Measurements from ENCODE around the gene SCAMP2. TPM values are rescaled to one million over a fixed set of nuclear protein-coding genes. Genes with fewer than 3 reads are reported as not detected.
A peak's percentile ranks its signal among the peaks of the same experiment; 100 is the strongest.

The SCAMP2 gene
- total RNA-seq, 1 experiment from 2014 or later, result 38.0 TPM

DNA sequence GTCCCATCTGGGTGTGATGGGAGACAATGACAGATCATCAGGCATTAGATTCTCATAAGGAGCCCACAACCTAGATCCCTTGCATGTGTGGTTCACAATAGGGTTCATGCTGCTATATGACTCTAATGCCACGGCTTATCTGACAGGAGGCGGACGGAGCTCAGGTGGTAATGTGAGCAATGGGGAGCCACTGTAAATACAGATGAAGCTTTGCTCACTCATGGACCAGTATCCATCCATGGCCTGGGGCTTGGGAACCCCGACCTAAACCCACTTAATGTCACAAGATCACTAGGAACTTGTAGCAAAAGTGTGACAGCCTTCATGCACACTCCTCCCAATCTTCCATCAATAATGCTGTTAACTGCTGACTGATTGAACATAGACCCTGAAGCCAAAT lies 35.5 kb upstream of the SCAMP2 start (continued):
- TF ChIP-seq, protein P1, sequence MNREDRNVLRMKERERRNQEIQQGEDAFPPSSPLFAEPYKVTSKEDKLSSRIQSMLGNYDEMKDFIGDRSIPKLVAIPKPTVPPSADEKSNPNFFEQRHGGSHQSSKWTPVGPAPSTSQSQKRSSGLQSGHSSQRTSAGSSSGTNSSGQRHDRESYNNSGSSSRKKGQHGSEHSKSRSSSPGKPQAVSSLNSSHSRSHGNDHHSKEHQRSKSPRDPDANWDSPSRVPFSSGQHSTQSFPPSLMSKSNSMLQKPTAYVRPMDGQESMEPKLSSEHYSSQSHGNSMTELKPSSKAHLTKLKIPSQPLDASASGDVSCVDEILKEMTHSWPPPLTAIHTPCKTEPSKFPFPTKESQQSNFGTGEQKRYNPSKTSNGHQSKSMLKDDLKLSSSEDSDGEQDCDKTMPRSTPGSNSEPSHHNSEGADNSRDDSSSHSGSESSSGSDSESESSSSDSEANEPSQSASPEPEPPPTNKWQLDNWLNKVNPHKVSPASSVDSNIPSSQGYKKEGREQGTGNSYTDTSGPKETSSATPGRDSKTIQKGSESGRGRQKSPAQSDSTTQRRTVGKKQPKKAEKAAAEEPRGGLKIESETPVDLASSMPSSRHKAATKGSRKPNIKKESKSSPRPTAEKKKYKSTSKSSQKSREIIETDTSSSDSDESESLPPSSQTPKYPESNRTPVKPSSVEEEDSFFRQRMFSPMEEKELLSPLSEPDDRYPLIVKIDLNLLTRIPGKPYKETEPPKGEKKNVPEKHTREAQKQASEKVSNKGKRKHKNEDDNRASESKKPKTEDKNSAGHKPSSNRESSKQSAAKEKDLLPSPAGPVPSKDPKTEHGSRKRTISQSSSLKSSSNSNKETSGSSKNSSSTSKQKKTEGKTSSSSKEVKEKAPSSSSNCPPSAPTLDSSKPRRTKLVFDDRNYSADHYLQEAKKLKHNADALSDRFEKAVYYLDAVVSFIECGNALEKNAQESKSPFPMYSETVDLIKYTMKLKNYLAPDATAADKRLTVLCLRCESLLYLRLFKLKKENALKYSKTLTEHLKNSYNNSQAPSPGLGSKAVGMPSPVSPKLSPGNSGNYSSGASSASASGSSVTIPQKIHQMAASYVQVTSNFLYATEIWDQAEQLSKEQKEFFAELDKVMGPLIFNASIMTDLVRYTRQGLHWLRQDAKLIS (CRISPR knock-in tag; IDR thresholded peaks at IDR 0.05; ENCODE audit: borderline replicate concordance), result no peak
- TF ChIP-seq ZNF263 (CRISPR knock-in tag; IDR thresholded peaks at IDR 0.05; ENCODE audit: low read depth) (no peak), ETV6 (CRISPR knock-in tag; IDR thresholded peaks at IDR 0.05) (no peak)

GRCh38 chr15:74907163-74907870 lies 34.2 kb upstream of the SCAMP2 start:
- DNase-seq (ENCODE audit: low spot score) (no peak), ATAC-seq (peak; percentile 6)
- ChIA-PET CTCF (interaction anchor here (1.0 to 2.8 kb wide), 11 partner anchors 9 to 139 kb away, joined by 4 to 16 read pairs (median 5); partner anchors contain the start of gene CPLX3), POLR2A (interaction anchor here (1.0 to 1.4 kb wide), 4 partner anchors 10 to 147 kb away, joined by 4 to 12 read pairs (median 7); partner anchors contain the start of gene COX5A)
- Mint-ChIP-seq H3K4me1 (peaks cover 15% of the 10 kb centered on the region), H3K27ac (peak overlapping the region; percentile 94), H3K4me3 (peak overlapping the region; percentile 94), H3K36me3 (peaks cover 57% of the 10 kb centered on the region), H3K27me3 (ENCODE audit: low read depth) (no peaks in the 10 kb centered on the region), H3K9me3 (peaks cover 8% of the 10 kb centered on the region)
- 0 out of 2 replicates have a peak, but pooled peaks have one; percentile 0 for TF ChIP-seq MYBL2 (CRISPR knock-in tag; IDR thresholded peaks at IDR 0.05)
- TF ChIP-seq FOXP4 (CRISPR knock-in tag; IDR thresholded peaks at IDR 0.05), result 0 out of 2 replicates have a peak, but pooled peaks have one; percentile 35
- no peak for TF ChIP-seq ELF4 (CRISPR knock-in tag; IDR thresholded peaks at IDR 0.05; ENCODE audit: low read depth)

DNA sequence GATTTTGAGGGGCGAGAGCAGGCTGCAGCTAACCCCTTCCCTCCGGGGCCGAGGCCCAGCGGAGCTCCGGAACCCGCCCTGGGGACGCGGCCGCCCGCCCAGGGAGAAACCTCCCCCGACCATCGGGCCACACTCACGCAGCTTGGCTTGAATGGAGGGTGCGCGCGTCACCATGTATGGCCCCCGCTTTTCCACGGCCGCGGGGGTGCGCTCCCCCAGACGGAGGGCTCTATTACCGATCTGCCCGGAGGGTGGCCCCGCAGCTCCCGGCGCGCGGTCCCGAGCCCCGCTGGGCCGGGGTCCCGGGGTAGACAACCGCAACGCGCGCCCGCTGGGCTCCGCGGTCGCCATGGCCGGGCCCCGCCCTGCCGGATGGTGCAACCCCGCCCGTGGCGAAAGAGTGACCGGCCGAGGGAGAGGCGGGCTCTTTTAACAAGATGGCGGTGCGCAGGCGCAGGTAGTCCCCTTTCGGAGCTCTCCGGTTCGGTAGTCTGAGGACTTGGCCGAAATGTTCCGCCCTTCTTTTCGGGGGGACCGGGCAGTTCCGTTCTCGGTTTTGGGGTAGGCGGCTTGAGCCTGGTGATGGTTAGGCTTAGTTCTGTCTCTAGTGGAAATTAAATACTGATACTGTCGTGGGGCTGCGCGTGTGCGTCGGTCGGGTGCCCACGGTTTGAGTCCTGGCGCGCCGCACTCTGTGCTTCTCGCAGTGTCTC lies 33.4 kb upstream of the SCAMP2 start, which contains the start of gene FAM219B:
Gene FAM219B (minus strand): TSS at position 402 of the 713 bp plus-strand sequence. CDS start 51 bp downstream, at position 351.
- ATAC-seq (peak; percentile 90), DNase-seq (ENCODE audit: low spot score) (peak; percentile 93)
- peak within 1 kb of the TSS; percentile 94 for H3K27ac Mint-ChIP-seq
- no peaks in the 10 kb centered on the region for H3K27me3 Mint-ChIP-seq (ENCODE audit: low read depth)
- H3K36me3 Mint-ChIP-seq, result peaks cover 56% of the 10 kb centered on the region
- POLR2A ChIA-PET, result interaction anchor here (0.6 to 1.4 kb wide), 8 partner anchors 9 to 146 kb away, joined by 3 to 12 read pairs (median 4); partner anchors contain the start of genes COX5A, RPP25 and ULK3
- H3K4me1 Mint-ChIP-seq, result peaks cover 15% of the 10 kb centered on the region
- H3K4me3 Mint-ChIP-seq, result peak within 1 kb of the TSS; percentile 94
- CTCF ChIA-PET, result interaction anchor here (1.0 to 2.8 kb wide), 14 partner anchors 8 to 285 kb away, joined by 3 to 16 read pairs (median 5); partner anchors contain the start of genes CPLX3 and RPP25
- H3K9me3 Mint-ChIP-seq, result peaks cover 8% of the 10 kb centered on the region
- peak; percentile 35; the same call in 1 of the 2 replicates for TF ChIP-seq SMAD4 (CRISPR knock-in tag; IDR thresholded peaks at IDR 0.05)
- TF ChIP-seq, protein P2, sequence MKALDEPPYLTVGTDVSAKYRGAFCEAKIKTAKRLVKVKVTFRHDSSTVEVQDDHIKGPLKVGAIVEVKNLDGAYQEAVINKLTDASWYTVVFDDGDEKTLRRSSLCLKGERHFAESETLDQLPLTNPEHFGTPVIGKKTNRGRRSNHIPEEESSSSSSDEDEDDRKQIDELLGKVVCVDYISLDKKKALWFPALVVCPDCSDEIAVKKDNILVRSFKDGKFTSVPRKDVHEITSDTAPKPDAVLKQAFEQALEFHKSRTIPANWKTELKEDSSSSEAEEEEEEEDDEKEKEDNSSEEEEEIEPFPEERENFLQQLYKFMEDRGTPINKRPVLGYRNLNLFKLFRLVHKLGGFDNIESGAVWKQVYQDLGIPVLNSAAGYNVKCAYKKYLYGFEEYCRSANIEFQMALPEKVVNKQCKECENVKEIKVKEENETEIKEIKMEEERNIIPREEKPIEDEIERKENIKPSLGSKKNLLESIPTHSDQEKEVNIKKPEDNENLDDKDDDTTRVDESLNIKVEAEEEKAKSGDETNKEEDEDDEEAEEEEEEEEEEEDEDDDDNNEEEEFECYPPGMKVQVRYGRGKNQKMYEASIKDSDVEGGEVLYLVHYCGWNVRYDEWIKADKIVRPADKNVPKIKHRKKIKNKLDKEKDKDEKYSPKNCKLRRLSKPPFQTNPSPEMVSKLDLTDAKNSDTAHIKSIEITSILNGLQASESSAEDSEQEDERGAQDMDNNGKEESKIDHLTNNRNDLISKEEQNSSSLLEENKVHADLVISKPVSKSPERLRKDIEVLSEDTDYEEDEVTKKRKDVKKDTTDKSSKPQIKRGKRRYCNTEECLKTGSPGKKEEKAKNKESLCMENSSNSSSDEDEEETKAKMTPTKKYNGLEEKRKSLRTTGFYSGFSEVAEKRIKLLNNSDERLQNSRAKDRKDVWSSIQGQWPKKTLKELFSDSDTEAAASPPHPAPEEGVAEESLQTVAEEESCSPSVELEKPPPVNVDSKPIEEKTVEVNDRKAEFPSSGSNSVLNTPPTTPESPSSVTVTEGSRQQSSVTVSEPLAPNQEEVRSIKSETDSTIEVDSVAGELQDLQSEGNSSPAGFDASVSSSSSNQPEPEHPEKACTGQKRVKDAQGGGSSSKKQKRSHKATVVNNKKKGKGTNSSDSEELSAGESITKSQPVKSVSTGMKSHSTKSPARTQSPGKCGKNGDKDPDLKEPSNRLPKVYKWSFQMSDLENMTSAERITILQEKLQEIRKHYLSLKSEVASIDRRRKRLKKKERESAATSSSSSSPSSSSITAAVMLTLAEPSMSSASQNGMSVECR (CRISPR knock-in tag; IDR thresholded peaks at IDR 0.05; ENCODE audit: borderline replicate concordance), result peak; percentile 82; the same call in 1 of the 2 replicates
- TF ChIP-seq ZNF512 (CRISPR knock-in tag; IDR thresholded peaks at IDR 0.05; ENCODE audit: borderline replicate concordance), result no peak
- peak; percentile 69; the same call in 1 of the 2 replicates for TF ChIP-seq FOXP1 (CRISPR knock-in tag; IDR thresholded peaks at IDR 0.05; ENCODE audit: borderline replicate concordance)
- TF ChIP-seq, protein P3, sequence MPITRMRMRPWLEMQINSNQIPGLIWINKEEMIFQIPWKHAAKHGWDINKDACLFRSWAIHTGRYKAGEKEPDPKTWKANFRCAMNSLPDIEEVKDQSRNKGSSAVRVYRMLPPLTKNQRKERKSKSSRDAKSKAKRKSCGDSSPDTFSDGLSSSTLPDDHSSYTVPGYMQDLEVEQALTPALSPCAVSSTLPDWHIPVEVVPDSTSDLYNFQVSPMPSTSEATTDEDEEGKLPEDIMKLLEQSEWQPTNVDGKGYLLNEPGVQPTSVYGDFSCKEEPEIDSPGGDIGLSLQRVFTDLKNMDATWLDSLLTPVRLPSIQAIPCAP (CRISPR knock-in tag; IDR thresholded peaks at IDR 0.05), result no peak
- TF ChIP-seq, protein P4, sequence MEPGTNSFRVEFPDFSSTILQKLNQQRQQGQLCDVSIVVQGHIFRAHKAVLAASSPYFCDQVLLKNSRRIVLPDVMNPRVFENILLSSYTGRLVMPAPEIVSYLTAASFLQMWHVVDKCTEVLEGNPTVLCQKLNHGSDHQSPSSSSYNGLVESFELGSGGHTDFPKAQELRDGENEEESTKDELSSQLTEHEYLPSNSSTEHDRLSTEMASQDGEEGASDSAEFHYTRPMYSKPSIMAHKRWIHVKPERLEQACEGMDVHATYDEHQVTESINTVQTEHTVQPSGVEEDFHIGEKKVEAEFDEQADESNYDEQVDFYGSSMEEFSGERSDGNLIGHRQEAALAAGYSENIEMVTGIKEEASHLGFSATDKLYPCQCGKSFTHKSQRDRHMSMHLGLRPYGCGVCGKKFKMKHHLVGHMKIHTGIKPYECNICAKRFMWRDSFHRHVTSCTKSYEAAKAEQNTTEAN (CRISPR knock-in tag; IDR thresholded peaks at IDR 0.05), result 0 out of 2 replicates have a peak, but pooled peaks have one; percentile 48
- 0 out of 2 replicates have a peak, but pooled peaks have one; percentile 37 for TF ChIP-seq ZNF423 (CRISPR knock-in tag; IDR thresholded peaks at IDR 0.05)
- TF ChIP-seq CBFB (CRISPR knock-in tag; IDR thresholded peaks at IDR 0.05; ENCODE audit: low read depth), result no peak
- no peak for TF ChIP-seq OVOL2 (CRISPR knock-in tag; IDR thresholded peaks at IDR 0.05; ENCODE audit: borderline replicate concordance)

Measured in WTC11 (cell line).